HFF-Myc (cell line): ENCODE measurements around the gene TBX21.

ENCODE experiments used
- DNase-seq: peaks from one replicate; pipeline ENCODE4 v3.0.0-alpha.2; 2011; ENCODE audit warnings: low read depth; ENCODE audit errors: extremely low read depth
- H3K4me3 ChIP-seq: replicated peaks from 2 replicates; pipeline ENCODE4 v1.5.1; 2011; ENCODE audit warnings: low read depth, mild to moderate bottlenecking, control low read depth, low read length
- TF ChIP-seq, protein P1 (sequence below): IDR thresholded peaks from 2 replicates; pipeline ENCODE4 v1.5.1; 2012; ENCODE audit warnings: mild to moderate bottlenecking, low read depth, low read length, control low read depth; ENCODE audit errors: missing control alignments

The TBX21 gene

DNA sequence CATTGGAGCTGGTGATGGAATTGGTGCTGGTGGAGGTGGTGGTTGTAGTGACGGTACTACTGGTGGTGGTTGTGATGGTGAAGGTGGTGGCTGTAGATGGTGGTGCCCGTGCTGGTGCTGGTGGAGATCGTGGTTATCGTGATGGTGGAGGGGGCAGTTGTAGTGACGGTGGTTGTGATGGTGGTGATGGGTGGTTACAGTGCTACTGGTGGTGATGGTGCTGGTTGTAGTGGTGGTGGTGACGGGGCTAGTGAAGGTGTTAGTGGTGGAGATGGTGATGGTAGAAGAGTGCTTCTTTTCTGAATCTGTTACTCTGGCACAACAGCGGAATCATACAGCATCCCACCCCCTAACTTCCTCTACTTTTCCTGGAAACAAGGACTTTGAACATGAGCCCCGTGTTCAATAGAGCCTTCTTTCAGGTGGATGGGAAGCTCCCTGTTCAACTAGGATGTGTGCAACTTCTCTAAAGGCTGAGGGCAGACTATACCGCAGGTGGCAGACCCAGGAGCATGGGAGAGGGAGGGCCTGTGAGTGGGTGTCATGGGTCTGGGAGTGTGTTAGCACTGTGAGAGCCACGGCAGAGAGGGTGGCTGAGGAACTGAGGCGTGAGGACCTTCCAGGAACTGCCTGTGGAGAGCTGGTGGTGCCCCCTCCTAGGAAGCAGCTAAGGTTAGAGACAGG is 8.2 kb downstream of the TBX21 start:
- no peak overlapping the region for H3K4me3 ChIP-seq
- TF ChIP-seq, protein P1, sequence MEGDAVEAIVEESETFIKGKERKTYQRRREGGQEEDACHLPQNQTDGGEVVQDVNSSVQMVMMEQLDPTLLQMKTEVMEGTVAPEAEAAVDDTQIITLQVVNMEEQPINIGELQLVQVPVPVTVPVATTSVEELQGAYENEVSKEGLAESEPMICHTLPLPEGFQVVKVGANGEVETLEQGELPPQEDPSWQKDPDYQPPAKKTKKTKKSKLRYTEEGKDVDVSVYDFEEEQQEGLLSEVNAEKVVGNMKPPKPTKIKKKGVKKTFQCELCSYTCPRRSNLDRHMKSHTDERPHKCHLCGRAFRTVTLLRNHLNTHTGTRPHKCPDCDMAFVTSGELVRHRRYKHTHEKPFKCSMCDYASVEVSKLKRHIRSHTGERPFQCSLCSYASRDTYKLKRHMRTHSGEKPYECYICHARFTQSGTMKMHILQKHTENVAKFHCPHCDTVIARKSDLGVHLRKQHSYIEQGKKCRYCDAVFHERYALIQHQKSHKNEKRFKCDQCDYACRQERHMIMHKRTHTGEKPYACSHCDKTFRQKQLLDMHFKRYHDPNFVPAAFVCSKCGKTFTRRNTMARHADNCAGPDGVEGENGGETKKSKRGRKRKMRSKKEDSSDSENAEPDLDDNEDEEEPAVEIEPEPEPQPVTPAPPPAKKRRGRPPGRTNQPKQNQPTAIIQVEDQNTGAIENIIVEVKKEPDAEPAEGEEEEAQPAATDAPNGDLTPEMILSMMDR, result no peak
- no peak for DNase-seq

DNA sequence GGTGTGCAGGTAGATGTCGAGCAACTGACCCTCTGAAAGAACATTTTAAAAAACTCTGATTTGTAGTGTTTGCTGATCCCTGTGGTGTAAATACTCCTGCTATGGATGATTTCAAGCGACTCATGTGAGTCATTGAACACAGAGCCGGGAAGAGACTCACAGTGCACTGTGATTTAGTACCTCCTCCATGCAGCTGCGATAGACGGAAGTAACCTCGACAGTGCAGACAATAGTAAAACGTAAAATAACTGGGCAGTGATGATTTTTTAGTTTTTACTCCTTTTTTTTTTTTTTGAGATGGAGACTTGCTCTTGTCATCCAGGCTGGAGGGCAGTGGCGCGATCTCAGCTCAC is 8.7 kb downstream of the TBX21 start:
- TF ChIP-seq, protein P1, result no peak
- no peak for DNase-seq
- H3K4me3 ChIP-seq, result no peak overlapping the region

DNA sequence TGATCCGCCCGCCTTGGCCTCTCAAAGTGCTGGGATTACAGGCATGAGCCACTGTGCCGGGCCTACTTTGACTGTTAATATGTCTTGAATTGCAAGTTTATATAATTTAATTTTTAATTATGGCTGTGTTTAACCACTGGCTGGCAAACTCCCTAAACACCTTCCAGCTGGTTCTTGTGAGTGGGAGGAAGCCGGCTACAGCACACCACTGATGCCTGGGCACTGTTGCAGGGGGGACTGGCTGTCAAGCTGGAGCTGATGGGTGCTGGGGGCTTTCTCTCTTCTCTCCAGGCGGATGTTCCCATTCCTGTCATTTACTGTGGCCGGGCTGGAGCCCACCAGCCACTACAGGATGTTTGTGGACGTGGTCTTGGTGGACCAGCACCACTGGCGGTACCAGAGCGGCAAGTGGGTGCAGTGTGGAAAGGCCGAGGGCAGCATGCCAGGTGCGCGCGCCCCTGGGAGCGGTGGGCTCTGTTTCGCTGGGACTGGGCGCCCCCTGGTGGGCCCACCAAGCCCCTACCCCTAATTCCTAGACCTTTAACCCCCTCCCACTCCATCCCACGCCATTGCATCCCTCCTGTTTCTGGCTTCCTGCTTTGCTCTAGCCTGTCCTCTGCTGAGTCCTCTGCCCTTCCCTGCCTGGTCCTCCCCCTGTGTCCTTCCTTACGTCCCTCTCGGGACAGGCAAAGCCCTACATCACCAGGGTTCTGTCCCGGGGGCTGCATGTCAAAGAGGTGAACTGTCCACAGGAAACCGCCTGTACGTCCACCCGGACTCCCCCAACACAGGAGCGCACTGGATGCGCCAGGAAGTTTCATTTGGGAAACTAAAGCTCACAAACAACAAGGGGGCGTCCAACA is 9.5 kb downstream of the TBX21 start:
- H3K4me3 ChIP-seq, result no peak overlapping the region
- DNase-seq, result no peak
- TF ChIP-seq, protein P1, result peak; percentile 46

DNA sequence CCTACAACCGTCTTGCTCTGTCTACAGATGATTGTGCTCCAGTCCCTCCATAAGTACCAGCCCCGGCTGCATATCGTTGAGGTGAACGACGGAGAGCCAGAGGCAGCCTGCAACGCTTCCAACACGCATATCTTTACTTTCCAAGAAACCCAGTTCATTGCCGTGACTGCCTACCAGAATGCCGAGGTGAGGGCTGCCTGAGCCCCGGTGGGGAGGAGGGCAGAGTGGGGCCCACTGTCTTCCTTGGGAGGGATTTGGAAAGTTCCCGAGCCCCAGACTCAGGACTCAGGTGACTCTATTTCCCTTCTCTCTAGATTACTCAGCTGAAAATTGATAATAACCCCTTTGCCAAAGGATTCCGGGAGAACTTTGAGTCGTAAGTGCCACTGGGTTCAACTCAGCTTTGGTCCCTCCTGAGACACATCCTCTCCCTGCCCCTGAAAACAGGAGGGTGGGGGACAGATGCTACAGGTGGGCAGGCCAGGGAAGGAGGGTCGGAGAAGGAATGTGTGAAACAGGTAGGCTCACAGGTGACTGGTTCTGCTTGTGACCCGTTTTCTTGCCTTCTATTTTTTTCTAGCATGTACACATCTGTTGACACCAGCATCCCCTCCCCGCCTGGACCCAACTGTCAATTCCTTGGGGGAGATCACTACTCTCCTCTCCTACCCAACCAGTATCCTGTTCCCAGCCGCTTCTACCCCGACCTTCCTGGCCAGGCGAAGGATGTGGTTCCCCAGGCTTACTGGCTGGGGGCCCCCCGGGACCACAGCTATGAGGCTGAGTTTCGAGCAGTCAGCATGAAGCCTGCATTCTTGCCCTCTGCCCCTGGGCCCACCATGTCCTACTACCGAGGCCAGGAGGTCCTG is 11.4 kb downstream of the TBX21 start:
- DNase-seq, result no peak

DNA sequence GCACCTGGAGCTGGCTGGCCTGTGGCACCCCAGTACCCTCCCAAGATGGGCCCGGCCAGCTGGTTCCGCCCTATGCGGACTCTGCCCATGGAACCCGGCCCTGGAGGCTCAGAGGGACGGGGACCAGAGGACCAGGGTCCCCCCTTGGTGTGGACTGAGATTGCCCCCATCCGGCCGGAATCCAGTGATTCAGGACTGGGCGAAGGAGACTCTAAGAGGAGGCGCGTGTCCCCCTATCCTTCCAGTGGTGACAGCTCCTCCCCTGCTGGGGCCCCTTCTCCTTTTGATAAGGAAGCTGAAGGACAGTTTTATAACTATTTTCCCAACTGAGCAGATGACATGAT is 12.0 kb downstream of the TBX21 start:
- no peak overlapping the region for H3K4me3 ChIP-seq
- TF ChIP-seq, protein P1, result no peak
- no peak for DNase-seq

More for the DNA sequence above, 11.4 kb downstream of the TBX21 start:
- no peak overlapping the region for H3K4me3 ChIP-seq
- TF ChIP-seq, protein P1, result no peak

DNA sequence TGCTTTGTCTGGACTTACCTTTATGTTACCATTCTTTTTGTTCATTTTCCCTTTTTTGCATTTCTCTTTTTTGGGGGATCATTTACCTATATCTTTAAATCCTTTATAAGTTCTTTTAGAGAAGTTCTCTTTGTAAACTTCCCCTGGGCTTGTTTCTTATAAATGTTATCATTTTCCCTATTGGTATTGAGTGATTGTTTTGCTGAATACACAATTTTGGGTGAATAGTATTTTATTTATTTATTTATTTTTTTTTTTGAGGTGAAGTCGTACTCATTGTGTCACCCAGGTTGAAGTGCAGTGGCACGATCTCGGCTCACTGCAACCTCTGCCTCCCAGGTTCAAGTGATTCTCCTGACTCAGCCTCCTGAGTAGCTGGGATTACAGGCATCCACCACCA is 18.4 kb downstream of the TBX21 start:
- TF ChIP-seq, protein P1, result no peak
- no peak overlapping the region for H3K4me3 ChIP-seq
- DNase-seq, result no peak
